IMR-90 (cell line): ENCODE results near the gene TEX28. TPM values are rescaled to one million over a fixed set of nuclear protein-coding genes. Genes with fewer than 3 reads are reported as not detected.
"Not testable (repeated sequence)": the region's sequence is repeated elsewhere in the genome, so short reads cannot be mapped to it uniquely, and the experiment has no call there.

Experiments
- ATAC-seq: fragments of 200-7000 bp; cut with Tn5 transposase; 2 replicates; pipeline ENCODE4 v1.9.1; 2020; ENCODE audit warnings: low read depth, mild to moderate bottlenecking, moderate library complexity
- BruUV-seq: library from RNA; stranded (reverse); fragments of 400-500 nt; replicated peaks from 2 replicates; lab custom pipeline; 2021; lab: Mats Ljungman, UMichigan
- CTCF ChIA-PET: fragments of 300-600 bp; formaldehyde crosslinking; extraction: SDS; loops from one replicate; lab custom pipeline; 2021; ENCODE audit warnings: antibody characterized with exemption; lab: Yijun Ruan, JAX
- POLR2A ChIA-PET: fragments of 300-600 bp; sonication (Branson Sonifier 250); formaldehyde crosslinking; loops from one replicate; lab custom pipeline; 2022; ENCODE audit warnings: antibody characterized with exemption; ENCODE audit not compliant: unreplicated experiment; lab: Charles Lee
- DNase-seq: peaks from one replicate; pipeline ENCODE4 v3.0.0; 2013
- H2AFZ ChIP-seq: replicated peaks from 2 replicates; pipeline ENCODE3; 2013; ENCODE audit warnings: low read length, mild to moderate bottlenecking; ENCODE audit not compliant: poor library complexity
- H2AK5ac ChIP-seq: 2 replicates; pipeline ENCODE4 v1.6.1; 2013; ENCODE audit warnings: low read depth, low read length, inconsistent platforms
- H2AK9ac ChIP-seq: replicated peaks from 2 replicates; pipeline ENCODE3; 2013; ENCODE audit warnings: mild to moderate bottlenecking, low read depth, low read length, moderate library complexity; ENCODE audit not compliant: poor library complexity
- H2BK120ac ChIP-seq: 2 replicates; pipeline ENCODE4 v1.6.1; 2013; ENCODE audit warnings: low read depth, low read length, inconsistent platforms
- H2BK15ac ChIP-seq: 3 replicates; pipeline ENCODE4 v1.6.1; 2013; ENCODE audit warnings: low read depth, low read length, inconsistent platforms
- H2BK20ac ChIP-seq: 2 replicates; pipeline ENCODE4 v1.6.1; 2013; ENCODE audit warnings: low read depth, mild to moderate bottlenecking, inconsistent platforms, low read length, moderate library complexity
- H2BK5ac ChIP-seq: 2 replicates; pipeline ENCODE4 v1.6.1; 2013; ENCODE audit warnings: mild to moderate bottlenecking, low read depth, low read length, inconsistent platforms; ENCODE audit not compliant: poor library complexity, severe bottlenecking
- H3K14ac ChIP-seq: replicated peaks from 2 replicates; pipeline ENCODE4 v1.6.1; 2013; ENCODE audit warnings: low read depth, low read length, inconsistent platforms
- H3K18ac ChIP-seq: 2 replicates; pipeline ENCODE4 v1.6.1; 2013; ENCODE audit warnings: low read depth, low read length, control low read depth
- H3K23ac ChIP-seq: 2 replicates; pipeline ENCODE4 v1.6.1; 2013; ENCODE audit warnings: low read depth, low read length, inconsistent platforms
- H3K27ac ChIP-seq: 2 replicates; pipeline ENCODE4 v1.5.1; 2013; ENCODE audit warnings: mild to moderate bottlenecking, control low read depth, low read length; ENCODE audit not compliant: insufficient read depth
- H3K27me3 ChIP-seq: 2 replicates; pipeline ENCODE4 v1.6.1; 2013; ENCODE audit warnings: low read length; ENCODE audit not compliant: control insufficient read depth, insufficient read depth
- H3K36me3 ChIP-seq: 2 replicates; pipeline ENCODE4 v1.6.1; 2013; ENCODE audit warnings: low read length, mixed read lengths; ENCODE audit not compliant: control insufficient read depth, insufficient read depth
- H3K4ac ChIP-seq: 2 replicates; pipeline ENCODE4 v1.6.1; 2013; ENCODE audit warnings: low read depth, low read length, inconsistent platforms
- H3K4me1 ChIP-seq: 2 replicates; pipeline ENCODE4 v1.6.1; 2013; ENCODE audit warnings: low read length, mixed read lengths; ENCODE audit not compliant: control insufficient read depth, insufficient read depth
- H3K4me2 ChIP-seq: 2 replicates; pipeline ENCODE4 v1.6.1; 2013; ENCODE audit warnings: low read depth, mild to moderate bottlenecking, control low read depth, low read length, moderate library complexity
- H3K4me3 ChIP-seq: 2 replicates; pipeline ENCODE4 v1.5.1; 2013; ENCODE audit warnings: low read depth, mild to moderate bottlenecking, control low read depth, low read length, moderate library complexity; ENCODE audit not compliant: insufficient read depth
- H3K56ac ChIP-seq: 2 replicates; pipeline ENCODE4 v1.6.1; 2013; ENCODE audit warnings: low read length, inconsistent platforms; ENCODE audit not compliant: insufficient read depth; ENCODE audit errors: extremely low read depth
- H3K79me1 ChIP-seq, 2 experiments: 2 replicates each; pipeline ENCODE4 v1.6.1; 2013; ENCODE audit warnings: low read length in 2 of 2, inconsistent platforms in 1 of 2, low read depth in 1 of 2
- H3K9ac ChIP-seq: 2 replicates; pipeline ENCODE4 v1.6.1; 2013; ENCODE audit warnings: low read depth, low read length, control low read depth
- H3K9me1 ChIP-seq: 2 replicates; pipeline ENCODE4 v1.6.1; 2013; ENCODE audit warnings: low read length, inconsistent platforms; ENCODE audit not compliant: insufficient read depth
- H3K9me3 ChIP-seq: 2 replicates; pipeline ENCODE4 v1.6.1; 2013; ENCODE audit warnings: low read length; ENCODE audit not compliant: control insufficient read depth, insufficient read depth
- H4K20me1 ChIP-seq: 2 replicates; pipeline ENCODE4 v1.6.1; 2013; ENCODE audit warnings: low read length, inconsistent platforms; ENCODE audit not compliant: insufficient read depth
- H4K5ac ChIP-seq: 2 replicates; pipeline ENCODE4 v1.6.1; 2013; ENCODE audit warnings: mild to moderate bottlenecking, low read depth, low read length, control low read depth
- H4K8ac ChIP-seq, 2 experiments: 2 replicates each; pipeline ENCODE4 v1.6.1; 2013; ENCODE audit warnings: low read depth in 2 of 2, low read length in 2 of 2, control low read depth in 1 of 2, inconsistent platforms in 1 of 2
- H4K91ac ChIP-seq: 2 replicates; pipeline ENCODE4 v1.6.1; 2013; ENCODE audit warnings: low read depth, low read length, inconsistent platforms; ENCODE audit not compliant: insufficient read depth
- WGBS, 2 experiments: methylation state at CpG; one replicate each; pipeline versions ENCODE4 v1.1.5 to v1.1.7; 2013; ENCODE audit warnings: missing lambda C conversion rate in 2 of 2; ENCODE audit not compliant: insufficient read length in 1 of 2; ENCODE audit errors: extremely low coverage in 2 of 2; 5-methylcytosine and 5-hydroxymethylcytosine counted together
- dilution Hi-C: fragments of 300-500 bp; cut with HindIII; formaldehyde crosslinking; loops from one replicate; pipeline ENCODE4 v1.14.3; 2018; ENCODE audit warnings: low sequenced_read_pairs; ENCODE audit not compliant: unreplicated experiment
- in situ Hi-C: fragments of 300-500 bp; cut with MboI; formaldehyde crosslinking; loops from 3 replicates; pipeline ENCODE4 v1.14.3; 2019; ENCODE audit warnings: low sequenced_read_pairs, inconsistent platforms, mixed read lengths
- intact Hi-C: fragments of 100-400 bp; cut with micrococcal nuclease; formaldehyde crosslinking; loops from 2 replicates; pipeline ENCODE4 v1.10.0; 2022
- polyA plus RNA-seq, 3 experiments: library from polyadenylated mRNA; depleted of rRNA; stranded (reverse); fragments of >200 nt; gene quantifications; 2 replicates each; pipeline ENCODE4 v1.2.3, GENCODE V29; 2012; ENCODE audit warnings: low replicate concordance in 1 of 3
- total RNA-seq: library from RNA; depleted of rRNA; stranded (reverse); fragments of >200 nt; gene quantifications from 2 replicates; pipeline ENCODE4 v1.2.3, GENCODE V29; 2012

The TEX28 gene
- total and polyA plus RNA-seq, 2 of the 4 experiments (the other 2 are of a cell fraction): not detected

DNA sequence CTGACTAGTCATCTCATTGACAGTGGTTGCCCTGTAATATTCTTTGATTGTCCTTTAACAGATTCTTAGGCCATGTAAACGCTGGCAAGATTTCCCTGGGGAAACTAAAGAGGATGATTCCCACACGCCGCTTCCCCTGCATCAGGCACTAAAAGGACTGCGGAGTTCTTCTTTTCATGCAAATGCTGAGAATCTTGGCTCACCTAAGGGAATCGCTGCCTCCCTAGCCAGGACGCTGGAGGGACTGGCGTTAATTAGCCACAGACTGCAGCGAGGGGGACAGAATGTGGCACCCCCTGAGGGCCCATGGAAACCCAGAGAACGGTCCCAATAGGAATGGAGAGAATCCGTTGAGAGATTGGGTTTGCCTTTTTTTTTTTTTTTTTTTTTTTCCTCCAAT lies 8.5 kb downstream of the TEX28 start:
- intact Hi-C loops, H3K9ac ChIP-seq, H3K27ac ChIP-seq, H3K23ac ChIP-seq, H3K4ac ChIP-seq, in situ Hi-C loops, H2BK20ac ChIP-seq, H3K18ac ChIP-seq, H3K14ac ChIP-seq, H4K20me1 ChIP-seq, BruUV-seq, DNase-seq, H2AK9ac ChIP-seq, H3K56ac ChIP-seq, H3K36me3 ChIP-seq, H4K8ac ChIP-seq, H3K4me2 ChIP-seq, dilution Hi-C loops, H3K4me1 ChIP-seq, H3K4me3 ChIP-seq, ATAC-seq, H2BK5ac ChIP-seq, H3K9me1 ChIP-seq, H3K79me1 ChIP-seq, H4K91ac ChIP-seq, H2AFZ ChIP-seq, H2AK5ac ChIP-seq, H3K9me3 ChIP-seq, POLR2A ChIA-PET, H2BK15ac ChIP-seq, H4K5ac ChIP-seq, H3K27me3 ChIP-seq, CTCF ChIA-PET, H2BK120ac ChIP-seq: not testable (repeated sequence)
- no CpG with 5 or more reads among the region's 10 CpGs for WGBS, 2 experiments

DNA sequence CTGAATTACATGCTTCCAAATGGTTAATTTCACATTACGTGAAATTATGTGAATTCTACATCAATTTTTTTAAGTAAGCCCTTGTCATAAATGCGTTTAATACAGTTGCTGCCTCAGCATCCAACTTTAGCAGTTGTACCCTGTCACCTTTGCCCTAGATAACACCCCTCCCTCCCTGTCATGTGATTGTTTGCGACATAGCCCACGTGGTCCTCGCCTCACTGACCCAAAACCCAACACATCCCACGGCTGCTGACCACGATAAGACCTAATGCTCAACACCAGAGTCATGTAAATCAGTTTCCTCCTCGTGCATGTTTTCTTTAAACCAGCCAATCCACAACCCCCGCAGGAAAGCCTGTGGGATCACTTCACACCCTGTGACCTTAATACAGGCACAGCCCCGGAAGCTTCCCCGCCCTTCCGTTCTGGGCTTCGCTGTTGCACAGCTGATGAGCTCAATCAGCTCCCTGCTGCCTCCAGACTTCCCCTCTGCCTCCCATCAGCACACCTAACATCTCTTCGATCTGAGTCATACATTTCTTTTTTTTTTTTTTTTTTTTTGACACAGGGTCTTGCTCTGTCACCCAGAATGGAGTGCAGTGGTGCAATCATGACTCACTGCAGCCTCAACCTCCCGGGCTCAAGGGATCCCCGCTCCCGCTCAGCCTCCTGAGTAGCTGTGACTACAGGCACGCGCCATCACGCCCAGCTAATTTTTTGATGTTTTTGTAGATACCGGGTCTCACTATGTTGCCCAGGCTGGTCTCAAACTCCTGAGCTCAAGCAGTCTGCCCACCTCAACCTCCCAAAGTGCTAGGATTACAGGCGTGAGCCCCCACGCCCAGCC lies 10.2 kb downstream of the TEX28 start:
- H2AK5ac ChIP-seq, H3K27me3 ChIP-seq, H3K4ac ChIP-seq, H3K4me2 ChIP-seq, H3K9me3 ChIP-seq, DNase-seq, H3K18ac ChIP-seq, H4K5ac ChIP-seq, H4K8ac ChIP-seq, H2BK5ac ChIP-seq, H3K56ac ChIP-seq, H2AFZ ChIP-seq, intact Hi-C loops, dilution Hi-C loops, H2AK9ac ChIP-seq, BruUV-seq, H2BK20ac ChIP-seq, H3K9ac ChIP-seq, H4K20me1 ChIP-seq, H3K9me1 ChIP-seq, H2BK120ac ChIP-seq, H3K79me1 ChIP-seq, H3K36me3 ChIP-seq, CTCF ChIA-PET, in situ Hi-C loops, H2BK15ac ChIP-seq, H3K23ac ChIP-seq, ATAC-seq, H3K27ac ChIP-seq, H3K4me1 ChIP-seq, H3K4me3 ChIP-seq, H4K91ac ChIP-seq, POLR2A ChIA-PET, H3K14ac ChIP-seq: not testable (repeated sequence)
- no CpG with 5 or more reads among the region's 23 CpGs for WGBS, 2 experiments
